Stimulated activated CD8-positive, alpha-beta memory T cell treated with anti-CD3 and anti-CD28 coated beads, Interleukin-7, amount 100 ng/mL, for 4 hours (primary cell): ENCODE measurements around the gene GABRB2.

Source experiments
- DNase-seq, 2 donors: peaks; one replicate each; pipeline ENCODE4 v3.0.0-alpha.2; 2020; ENCODE audit warnings: low read depth in 2 of 2

The GABRB2 gene

DNA sequence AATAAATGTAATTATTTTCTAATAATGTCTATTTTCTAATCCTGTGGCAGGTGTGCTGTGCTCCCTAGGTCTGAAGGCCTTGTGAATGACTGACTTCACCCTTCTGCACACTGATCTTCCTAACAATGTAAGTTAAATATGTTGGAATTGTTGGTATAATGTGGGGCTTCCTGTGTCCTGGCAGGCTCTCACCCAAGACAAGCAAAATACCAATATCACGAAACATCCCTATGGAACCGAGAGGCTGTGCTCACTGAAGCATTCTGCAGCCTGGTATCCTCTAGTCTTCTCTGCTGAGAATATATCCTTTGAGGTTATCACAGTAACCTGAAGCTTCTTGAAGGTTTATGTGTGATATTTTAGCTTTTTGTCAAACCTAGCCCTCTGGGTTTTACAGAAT is 159.4 kb downstream of the GABRB2 start:
- no peak for DNase-seq

DNA sequence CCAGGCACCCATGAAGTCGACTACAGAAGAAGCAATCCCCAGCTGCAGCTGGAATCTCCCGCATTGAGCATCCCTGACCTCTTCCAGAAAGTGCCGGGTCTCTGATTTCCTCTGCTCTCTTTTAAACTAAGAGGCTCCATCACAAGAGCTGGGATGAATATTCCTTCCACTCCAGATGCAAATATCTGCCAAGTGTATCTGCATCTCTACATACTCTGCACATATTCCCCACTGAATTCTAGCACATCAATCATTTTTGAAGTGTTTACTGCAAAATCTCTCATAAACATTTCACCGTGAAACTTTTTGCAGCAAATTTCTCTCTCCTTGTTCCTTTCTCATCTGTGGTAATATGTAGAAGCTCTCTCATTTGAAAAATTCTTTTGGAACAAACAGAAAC is 161.5 kb downstream of the GABRB2 start:
- DNase-seq, result no peak

DNA sequence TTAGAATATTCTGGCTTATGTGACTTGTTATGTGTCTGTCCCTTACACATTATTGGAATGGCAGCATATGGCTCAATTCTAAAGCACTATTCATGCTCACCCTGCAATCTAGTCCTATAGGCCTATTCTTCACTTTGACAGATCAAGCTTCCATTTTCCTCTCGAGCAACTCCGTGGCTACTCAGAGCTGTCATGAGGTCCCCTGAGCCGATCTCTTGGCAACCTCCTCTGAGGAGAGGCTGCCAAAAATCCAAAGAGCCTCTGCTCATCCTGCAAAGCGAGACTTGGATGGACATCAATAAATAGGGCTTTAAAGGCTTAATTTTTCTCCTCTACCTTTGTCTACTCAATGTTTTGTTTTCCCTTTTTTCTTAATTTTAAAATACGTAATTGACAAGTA is 163.8 kb downstream of the GABRB2 start:
- DNase-seq, result no peak

DNA sequence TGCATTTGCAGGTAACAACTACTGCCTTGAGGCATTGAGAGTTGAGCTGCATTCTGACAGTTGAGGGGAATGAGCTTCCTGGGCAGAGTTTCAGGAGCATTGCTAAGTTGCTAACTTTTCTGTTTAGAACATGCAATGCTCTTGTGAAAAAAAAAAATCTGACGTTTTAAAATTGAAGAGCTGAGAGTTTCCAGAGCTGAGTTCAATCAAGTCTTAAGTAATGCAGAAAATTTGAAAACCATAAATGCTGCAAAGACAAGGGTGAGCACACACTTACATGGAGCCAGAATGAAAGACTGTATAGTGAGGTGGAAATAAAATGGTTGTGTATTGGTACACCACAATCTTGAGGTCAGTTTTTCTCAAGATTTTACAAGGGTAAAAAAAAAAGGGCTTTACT is 166.0 kb downstream of the GABRB2 start:
- DNase-seq, result no peak

DNA sequence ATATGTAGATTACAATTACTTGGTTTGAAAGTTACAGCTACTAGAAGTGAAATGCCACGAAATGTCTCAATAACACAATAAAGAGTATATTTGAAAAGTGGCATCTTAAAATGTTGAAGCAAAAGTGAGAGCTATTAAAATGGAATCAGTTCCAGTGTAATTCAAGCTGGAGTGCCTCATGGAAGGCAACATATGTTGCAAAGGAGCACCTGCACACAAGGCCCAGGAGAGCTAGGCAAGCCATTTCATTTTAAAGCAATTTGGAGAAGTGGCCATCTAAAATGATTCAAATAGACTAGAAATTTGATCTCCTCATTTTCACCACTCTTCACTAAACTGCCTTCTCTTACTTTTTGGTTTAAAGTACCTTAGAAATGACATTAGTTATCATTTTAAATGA is 167.8 kb downstream of the GABRB2 start:
- DNase-seq, result no peak

DNA sequence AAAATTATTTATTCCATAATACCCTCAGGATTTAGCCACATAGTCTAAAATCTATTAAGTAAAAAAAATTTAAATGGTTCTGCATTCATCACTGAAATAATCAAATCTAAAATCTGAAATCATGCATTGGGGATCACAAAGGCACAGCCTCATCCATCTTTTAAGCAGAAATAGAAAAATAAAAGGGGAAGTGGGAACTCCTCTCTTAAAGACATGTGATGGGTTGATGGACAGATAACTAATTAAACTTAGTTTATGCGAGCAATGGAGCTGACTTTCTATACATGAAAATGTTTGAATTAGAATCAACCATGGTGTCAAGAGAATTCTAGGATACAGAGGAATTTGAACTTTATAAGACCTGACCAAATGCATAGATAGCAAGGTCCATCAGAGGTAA is 170.5 kb downstream of the GABRB2 start:
- DNase-seq, result no peak

DNA sequence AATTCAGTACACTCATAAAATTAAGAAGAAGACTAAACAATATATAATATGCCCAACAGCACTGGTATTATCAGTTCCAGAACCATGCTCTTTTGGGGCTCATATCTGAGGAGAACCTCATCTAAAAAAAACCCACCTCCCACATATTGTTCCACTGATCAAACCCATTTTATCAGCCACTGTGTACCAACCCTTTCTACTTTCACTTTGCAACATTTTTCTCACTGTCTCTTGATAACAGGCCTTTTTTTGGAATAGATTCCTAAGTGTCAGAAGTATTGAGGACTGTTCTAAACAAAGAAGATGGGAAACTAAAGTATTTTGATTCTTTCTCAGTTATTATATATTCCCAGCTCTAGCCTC is 173.2 kb downstream of the GABRB2 start:
- DNase-seq, result no peak

DNA sequence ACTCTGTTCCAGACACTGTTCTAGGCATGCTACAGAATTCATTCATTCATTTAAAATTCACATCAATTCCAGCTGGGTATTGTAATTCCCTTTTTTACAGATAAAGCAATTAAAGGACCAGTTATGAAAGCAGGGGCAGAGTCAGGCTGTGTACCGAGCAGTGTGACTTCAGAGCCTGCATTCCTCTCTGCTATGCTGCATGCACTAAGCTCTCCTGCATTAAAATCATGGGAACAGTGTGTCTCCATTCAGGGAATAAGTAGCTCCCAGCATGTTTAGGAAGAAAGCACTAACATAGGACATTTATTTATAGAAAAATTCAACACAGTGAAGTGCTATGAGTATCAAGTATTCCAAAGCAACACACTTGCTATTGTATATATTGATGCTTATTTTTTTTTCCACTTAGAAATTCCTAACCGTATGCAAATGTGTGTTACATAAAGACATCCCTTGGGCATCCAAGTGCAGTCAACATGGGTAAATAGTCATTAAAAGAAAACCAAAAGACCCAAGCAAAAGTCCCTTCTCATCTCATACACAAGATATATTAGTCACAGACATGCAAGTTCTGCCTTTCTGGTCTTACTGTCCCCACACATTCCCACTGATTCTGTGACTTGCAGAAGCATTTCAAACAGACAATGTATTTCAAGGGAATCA is 173.7 kb downstream of the GABRB2 start:
- DNase-seq, result no peak

DNA sequence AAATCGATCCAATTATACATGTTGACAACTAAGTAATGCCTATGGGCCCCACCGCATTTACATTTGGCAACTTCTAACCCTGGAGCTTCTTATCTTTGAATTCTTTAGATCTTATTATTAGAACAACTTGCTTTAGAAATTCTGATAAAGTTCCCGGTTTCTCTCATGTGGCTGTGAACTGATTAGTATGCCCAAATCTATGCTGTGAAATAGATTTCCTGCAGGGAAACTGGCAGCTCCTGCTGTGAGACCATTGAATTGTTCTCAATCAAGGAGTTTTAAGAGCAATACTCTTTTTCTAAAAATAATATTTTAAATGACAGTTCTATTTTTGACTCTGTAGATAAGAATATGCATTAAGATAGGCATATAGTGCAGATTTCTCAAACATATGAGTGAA is 177.5 kb downstream of the GABRB2 start:
- no peak for DNase-seq

DNA sequence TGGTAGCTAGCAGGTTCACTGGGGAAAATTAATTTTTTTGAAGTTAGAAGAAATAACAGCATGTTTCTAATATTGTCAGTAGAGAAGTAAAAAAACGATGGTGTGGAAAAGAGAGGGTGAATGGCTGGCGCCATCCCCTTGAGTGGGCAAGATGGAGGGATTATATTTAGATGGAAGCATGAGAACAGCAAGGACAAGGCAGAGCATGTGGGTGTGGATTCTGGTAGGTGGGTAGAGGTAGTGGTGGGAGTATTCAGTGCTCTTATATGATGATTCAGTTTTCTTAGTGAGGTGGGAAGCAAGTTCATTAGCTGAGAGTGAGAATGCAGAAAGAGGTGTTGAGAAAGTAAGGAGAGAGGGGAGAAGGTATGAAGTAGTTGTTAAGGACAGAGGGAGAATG is 188.1 kb downstream of the GABRB2 start:
- DNase-seq, result no peak

DNA sequence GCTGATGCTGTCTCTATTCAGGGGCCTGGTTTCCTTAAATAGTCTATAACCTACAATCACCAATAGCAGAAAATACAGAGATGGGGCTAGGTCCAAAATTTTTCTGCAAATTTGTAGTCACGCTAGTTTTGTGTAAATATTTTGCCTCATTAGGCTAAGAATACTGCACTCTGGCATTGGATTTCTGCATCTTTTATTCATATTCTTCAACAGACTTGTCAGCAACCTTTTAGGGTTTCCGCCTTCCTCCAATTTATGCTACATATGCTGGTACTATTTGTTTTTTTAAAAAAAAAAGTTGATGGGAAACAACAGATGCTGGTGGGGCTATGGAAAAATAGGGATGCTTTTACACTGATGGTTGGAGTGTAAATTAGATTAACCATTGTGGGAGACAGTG is 202.3 kb downstream of the GABRB2 start:
- DNase-seq, result no peak

DNA sequence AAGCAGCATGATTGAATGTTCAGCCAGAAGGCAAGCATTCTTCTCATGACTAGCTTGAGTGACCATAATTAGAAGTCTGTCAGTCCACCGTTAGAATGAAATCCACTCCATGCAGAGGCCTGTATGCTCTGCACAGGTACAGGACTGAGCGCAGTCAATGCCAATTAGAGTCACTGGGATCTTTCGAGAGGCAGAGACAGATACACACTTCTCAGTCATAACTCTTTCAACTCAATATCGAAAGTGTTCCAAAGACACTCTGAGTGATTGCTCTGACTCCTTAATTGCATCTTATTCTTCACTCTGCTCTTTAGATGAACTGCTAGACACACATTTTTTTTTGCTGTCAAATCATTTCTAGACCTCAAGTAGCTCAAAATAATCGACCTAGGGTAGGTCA is 203.6 kb downstream of the GABRB2 start:
- no peak for DNase-seq

DNA sequence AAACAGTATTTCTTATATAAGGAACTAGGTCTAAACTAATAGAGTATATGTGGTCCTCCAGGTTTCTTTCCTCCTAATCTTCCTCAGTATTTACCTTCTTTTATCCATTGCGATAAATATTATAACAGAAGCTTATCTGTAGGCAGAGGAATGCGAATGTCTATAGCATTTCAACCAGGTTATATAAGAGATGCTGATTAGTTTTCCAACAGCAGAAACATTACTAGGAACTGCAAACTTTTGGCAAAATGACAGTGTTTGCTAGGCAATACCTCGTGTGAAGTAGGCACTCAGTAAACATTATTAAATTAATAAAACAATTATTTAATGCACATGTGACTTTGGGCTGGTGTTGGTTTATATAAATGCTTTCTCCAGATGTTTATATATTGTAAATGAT is 206.5 kb downstream of the GABRB2 start:
- DNase-seq, result no peak

DNA sequence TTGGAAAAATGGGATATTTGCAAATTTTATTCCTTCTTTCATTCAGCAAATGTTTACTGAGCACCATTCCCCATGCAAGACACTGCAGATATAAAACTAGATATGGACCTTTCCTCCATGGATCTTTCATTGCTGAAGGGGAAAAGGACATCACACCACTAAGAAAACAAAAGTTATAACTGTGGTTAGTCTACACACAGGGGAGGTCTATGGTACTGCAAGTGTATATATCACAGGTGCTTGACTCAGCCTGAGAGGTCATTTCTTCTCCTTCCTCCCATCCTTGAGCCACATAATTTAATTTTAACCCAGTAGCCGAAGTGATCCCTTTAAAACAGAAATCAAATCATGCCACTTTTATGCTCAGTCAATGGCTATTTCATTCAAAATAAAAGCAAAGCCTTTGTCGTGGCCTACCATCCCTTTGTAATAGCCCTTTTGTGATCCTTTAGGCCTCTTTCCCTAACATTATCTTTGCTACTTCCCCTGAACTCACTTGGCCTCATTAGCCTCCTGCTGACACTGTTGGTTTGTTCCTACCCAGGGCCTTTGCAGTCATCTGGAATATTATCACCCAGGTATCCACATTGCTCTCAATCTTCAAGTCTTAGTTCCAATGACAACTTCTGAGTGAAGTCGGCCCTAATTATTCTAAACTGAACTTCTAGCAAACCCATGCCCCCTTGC is 213.2 kb downstream of the GABRB2 start:
- DNase-seq, result no peak

DNA sequence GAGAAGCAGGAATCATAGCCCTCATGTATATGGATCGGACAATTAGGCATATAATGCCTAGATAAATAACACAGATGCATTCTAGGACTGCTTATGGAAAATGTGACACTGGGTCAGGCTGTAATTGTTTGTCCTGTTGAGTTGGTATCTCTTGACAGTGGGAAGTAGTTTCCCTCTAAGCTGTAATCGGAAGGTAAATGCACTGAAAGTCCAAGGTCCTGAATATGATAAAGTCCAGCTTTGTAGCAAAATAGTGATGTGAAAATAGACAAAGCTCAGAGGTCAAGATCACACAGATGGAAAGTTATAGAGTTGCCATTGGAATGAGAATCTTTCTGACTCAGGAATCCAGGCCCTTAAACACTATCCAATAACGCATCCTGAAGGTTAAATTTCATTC is 214.2 kb downstream of the GABRB2 start:
- no peak for DNase-seq

DNA sequence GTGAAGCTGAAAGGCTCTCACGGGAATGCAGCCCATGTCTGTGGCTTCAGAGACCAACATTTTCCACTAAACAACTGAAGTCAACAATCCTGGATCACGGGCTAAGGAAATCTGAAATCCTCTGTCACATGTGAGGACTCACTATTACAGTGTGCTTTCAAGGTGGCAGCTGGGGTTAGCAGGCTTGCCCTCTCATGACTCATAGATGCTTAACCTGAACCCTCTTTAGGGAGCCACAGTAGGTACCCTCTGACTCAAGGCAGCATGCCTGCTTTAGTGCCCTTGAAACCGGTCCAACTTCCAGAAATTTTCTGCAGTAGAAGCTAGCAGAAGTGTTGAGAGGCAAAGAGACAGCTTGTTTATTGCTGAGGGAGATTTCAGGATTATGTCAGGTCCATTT is 232.5 kb downstream of the GABRB2 start:
- no peak for DNase-seq

DNA sequence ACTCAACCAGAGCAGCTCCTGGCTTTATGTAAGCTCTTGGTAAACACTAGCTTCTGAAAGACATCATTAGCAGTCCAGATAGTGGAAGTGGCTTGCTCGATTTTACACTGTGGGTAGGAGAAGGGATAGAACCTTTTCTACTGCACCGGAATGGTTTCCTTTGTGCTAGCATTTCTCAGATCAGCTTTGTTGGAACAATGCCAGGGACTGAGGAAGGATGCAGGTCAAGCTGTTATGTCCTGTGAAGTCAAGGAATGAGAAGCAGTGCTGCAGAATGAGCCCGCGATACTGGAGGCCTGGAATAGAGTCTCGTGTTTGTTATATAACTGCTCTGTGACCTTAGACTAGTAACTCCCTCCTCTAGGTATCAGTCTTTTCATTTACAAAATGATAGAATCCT is 233.6 kb downstream of the GABRB2 start:
- no peak for DNase-seq

DNA sequence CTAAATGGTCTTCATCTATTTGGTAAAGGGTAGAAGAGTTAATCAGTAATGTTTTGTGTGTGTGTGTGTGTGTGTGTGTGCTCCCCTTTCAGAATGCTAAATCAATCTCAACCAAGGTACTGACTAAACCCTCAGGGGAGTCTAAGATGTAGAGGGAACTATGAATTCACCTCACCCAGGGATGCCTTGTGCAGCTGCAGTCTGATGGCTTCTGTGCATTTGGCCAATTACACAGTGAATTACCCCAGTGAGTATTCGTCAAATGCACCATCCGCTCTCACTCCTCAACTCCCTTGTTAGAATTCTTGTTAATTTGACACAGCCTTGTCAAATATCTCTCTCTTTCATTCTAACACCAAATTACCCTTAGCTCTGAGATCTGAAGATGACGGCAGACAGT is 234.6 kb downstream of the GABRB2 start:
- DNase-seq, result no peak

DNA sequence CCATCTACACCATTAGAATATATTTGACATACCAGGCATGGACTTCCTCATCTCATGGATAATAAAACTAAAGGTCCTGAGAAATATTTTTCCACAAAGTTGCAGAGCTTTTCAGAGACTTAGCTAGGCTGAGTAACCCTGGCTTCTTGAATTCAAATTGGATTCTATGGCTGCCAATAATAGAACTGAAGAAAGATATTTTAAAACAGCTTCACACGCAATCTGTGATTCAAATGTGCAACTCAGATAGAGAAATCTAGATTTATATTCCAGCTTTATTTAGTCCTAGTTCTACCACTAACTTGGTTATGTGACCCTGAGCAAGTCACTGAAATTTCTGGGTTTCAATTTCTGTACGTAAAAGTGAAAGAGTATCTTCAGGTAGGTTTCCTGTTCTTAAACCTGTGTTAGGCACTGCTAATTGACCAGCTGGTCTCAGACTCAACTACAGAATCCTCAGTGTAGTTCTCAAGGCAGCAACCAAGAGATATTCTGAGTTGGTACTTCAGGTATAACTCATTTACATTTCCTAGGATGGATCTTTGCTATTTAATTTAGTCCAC is 235.3 kb downstream of the GABRB2 start:
- no peak for DNase-seq

DNA sequence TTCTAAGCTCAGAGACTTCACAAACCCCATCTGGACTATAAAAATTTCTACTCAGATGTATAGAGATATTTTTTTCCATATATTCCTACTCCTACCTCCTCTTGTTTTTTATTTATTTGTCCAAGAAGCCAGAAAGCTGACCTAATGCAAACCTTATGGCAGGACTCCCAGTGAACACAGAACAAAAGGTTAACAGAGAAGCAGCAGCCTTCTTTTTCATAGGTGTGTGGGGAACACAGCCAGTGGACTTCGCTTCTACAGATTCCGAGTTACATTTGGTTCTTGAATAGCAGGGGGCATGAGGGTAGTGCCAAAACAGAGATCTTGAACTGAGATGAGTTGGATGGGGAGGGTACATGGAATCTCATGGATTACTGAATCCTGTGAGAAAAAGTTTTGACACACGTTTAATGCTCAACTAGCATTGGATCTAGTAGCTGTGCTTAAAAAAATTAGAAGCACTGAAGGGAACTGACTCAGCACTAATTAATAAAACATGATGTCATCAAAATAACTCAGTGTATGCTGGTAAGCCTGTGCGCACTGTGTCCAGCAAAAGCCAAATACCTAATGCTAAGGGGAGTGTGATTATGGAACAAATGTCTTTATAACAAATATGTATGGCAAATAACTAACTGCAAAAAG is 240.1 kb downstream of the GABRB2 start:
- DNase-seq, result no peak

DNA sequence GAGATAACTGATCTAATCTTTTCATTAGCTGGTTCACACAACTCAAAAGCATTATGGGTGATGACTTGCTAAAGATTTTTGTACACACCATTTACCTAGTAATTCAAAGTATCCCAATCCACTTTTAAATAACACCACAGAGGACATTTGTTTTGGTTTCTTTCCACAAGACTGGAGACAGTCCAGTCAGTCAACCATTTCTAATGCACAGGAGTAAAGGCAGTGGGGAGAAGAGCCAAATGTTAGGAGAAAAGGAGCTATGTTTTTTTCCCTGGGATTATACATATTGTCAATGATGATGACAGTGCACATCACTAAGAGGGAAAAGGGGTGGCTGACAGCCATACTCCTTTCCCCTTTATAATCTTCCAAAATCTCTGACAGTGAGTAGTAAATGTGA is 240.9 kb downstream of the GABRB2 start:
- no peak for DNase-seq

DNA sequence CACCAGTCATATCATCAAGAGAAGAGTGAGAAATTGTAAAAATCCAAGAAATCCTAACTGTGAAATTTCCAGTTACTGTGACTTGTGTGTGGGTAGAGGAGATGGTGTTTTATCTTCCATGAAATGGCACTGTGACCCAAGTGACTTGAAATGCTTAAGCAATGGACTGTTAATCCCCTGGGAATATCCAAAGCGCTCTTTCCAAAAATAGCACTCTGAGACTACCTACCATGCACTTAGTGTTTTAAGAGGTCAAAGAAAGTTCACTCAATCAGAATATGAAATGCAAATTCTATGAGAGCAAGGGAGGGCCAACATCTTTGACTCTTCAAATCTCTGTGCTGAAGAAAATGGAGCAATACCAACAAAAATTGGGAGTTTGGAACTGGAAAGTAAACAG is 244.0 kb downstream of the GABRB2 start:
- no peak for DNase-seq

DNA sequence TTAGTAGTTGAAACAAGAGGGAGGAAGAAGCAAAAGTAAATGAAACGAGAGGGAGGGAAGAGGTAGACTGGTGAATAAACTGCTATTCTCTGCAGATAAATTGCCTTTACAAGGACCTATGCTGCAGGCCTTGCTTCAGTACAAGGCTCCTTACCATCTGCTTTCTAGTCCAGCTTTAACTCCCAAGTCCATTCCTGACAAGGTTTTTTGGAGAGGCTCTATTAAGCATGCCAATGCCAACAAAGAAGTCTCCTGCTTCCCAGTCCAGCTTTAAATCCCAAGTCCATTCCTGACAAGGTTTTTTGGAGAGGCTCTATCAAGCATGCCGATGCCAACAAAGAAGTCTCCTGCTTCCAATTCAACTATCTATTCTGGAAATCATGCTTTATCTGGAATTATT is 244.9 kb downstream of the GABRB2 start:
- no peak for DNase-seq
